Measurements from ENCODE around the gene CUEDC1. TPM values are rescaled to one million over a fixed set of nuclear protein-coding genes. Genes with fewer than 3 reads are reported as not detected.

The CUEDC1 gene
- total RNA-seq, 1 experiment from 2014 or later, result 27.5 TPM

DNA sequence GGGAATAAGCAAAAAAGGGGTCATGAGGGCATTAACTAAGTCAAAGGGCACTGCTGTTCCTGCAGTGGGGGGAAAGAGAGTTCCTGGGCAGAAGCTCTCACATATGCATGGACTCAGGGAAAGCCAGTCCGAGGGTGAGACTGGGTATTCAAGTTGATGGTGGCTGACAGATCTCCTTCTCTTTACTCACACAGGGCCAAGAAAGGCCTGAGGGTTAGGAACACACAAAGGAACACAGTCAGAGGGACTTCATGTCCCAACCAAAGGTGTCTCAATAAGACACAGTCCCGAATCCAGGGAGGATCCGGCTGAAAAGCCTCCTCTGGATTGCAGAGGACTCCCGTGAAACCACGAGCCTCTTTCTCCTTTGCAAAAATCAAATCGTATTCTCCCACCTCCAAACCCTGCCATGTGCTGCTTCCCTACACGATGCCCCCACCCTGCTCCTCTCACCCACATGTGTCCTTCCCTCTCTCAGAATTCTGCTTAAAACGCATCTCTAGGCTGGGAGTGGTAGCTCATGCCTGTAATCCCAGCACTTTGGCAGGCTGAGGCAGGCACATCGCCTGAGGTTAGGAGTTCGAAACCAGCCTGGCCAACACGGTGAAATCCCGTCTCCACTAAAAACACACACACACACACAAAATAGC lies 23.6 kb downstream of the CUEDC1 start:
- Mint-ChIP-seq H3K27me3 (ENCODE audit: insufficient read depth, unreplicated experiment) (no peaks in the 10 kb centered on the region), H3K9me3 (ENCODE audit: unreplicated experiment) (no peaks in the 10 kb centered on the region), H3K4me1 (ENCODE audit: low read depth, unreplicated experiment) (peaks cover 16% of the 10 kb centered on the region), H3K36me3 (ENCODE audit: insufficient read depth, unreplicated experiment) (no peaks in the 10 kb centered on the region), H3K27ac (ENCODE audit: unreplicated experiment) (no peak overlapping the region), H3K4me3 (ENCODE audit: unreplicated experiment) (no peak overlapping the region)
- Histone ChIP-seq H3K9me3 (no peaks in the 10 kb centered on the region), H3K4me1 (peaks cover 19% of the 10 kb centered on the region), H3K36me3 (ENCODE audit: control insufficient read depth, insufficient read depth, low read length) (no peaks in the 10 kb centered on the region), H3K27me3 (replicated peaks; ENCODE audit: control insufficient read depth, insufficient read depth, low read length) (no peaks in the 10 kb centered on the region), H3K4me3 (ENCODE audit: low read depth, low read length) (no peak overlapping the region)
- DNase-seq, result no peak
- intact Hi-C loops (cut with micrococcal nuclease; ENCODE audit: unreplicated experiment), result no loop called here
- TF ChIP-seq, protein P1, sequence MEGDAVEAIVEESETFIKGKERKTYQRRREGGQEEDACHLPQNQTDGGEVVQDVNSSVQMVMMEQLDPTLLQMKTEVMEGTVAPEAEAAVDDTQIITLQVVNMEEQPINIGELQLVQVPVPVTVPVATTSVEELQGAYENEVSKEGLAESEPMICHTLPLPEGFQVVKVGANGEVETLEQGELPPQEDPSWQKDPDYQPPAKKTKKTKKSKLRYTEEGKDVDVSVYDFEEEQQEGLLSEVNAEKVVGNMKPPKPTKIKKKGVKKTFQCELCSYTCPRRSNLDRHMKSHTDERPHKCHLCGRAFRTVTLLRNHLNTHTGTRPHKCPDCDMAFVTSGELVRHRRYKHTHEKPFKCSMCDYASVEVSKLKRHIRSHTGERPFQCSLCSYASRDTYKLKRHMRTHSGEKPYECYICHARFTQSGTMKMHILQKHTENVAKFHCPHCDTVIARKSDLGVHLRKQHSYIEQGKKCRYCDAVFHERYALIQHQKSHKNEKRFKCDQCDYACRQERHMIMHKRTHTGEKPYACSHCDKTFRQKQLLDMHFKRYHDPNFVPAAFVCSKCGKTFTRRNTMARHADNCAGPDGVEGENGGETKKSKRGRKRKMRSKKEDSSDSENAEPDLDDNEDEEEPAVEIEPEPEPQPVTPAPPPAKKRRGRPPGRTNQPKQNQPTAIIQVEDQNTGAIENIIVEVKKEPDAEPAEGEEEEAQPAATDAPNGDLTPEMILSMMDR (IDR thresholded peaks at IDR 0.05; ENCODE audit: insufficient read depth in 1 of 2, low read depth in 1 of 2, low read length in 1 of 2, severe bottlenecking in 1 of 2, unreplicated experiment in 1 of 2), result no peak
- CTCF ChIA-PET, result interaction anchor here (0.7 kb wide), 1 partner anchor 59 kb away, joined by 4 read pairs; no protein-coding TSS in a partner anchor
- no TSS peak for BruUV-seq (replicated peaks)
- POLR2A ChIA-PET, result no interaction called here

DNA sequence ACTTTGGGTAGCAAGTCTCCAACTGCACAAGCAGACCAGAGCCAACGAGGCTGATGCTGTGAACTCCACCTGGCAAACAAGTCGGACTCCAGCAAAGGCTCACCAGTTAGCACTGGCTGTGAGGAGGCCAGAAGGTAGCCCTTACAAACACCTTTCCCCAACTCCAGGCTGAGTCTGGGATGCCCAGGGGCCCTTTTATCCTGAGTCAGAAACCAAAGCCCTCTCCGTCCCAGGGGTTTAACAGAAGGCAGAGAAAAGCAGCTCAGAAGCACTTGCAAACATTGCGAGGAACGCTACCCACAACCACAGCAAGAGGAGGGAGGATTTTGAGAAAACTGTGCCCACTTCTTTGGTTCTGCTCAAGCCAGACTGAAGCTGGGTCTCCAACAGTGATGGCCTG lies 25.0 kb downstream of the CUEDC1 start:
- H3K4me1 ChIP-seq, result peaks cover 11% of the 10 kb centered on the region
- H3K27me3 ChIP-seq (replicated peaks; ENCODE audit: control insufficient read depth, insufficient read depth, low read length), result no peaks in the 10 kb centered on the region
- H3K9me3 Mint-ChIP-seq (ENCODE audit: unreplicated experiment), result no peaks in the 10 kb centered on the region
- H3K4me3 Mint-ChIP-seq (ENCODE audit: unreplicated experiment), result no peak overlapping the region
- H3K36me3 ChIP-seq (ENCODE audit: control insufficient read depth, insufficient read depth, low read length), result no peaks in the 10 kb centered on the region
- POLR2A ChIA-PET, result no interaction called here
- intact Hi-C loops (cut with micrococcal nuclease; ENCODE audit: unreplicated experiment), result no loop called here
- H3K9me3 ChIP-seq, result no peaks in the 10 kb centered on the region
- H3K4me1 Mint-ChIP-seq (ENCODE audit: low read depth, unreplicated experiment), result peaks cover 9% of the 10 kb centered on the region
- BruUV-seq (replicated peaks), result no TSS peak
- DNase-seq, result no peak
- CTCF ChIA-PET, result no interaction called here
- no peaks in the 10 kb centered on the region for H3K27me3 Mint-ChIP-seq (ENCODE audit: insufficient read depth, unreplicated experiment)
- H3K27ac Mint-ChIP-seq (ENCODE audit: unreplicated experiment), result no peak overlapping the region
- H3K4me3 ChIP-seq (ENCODE audit: low read depth, low read length), result no peak overlapping the region
- TF ChIP-seq, protein P1 (IDR thresholded peaks at IDR 0.05; ENCODE audit: insufficient read depth in 1 of 2, low read depth in 1 of 2, low read length in 1 of 2, severe bottlenecking in 1 of 2, unreplicated experiment in 1 of 2), result no peak
- H3K36me3 Mint-ChIP-seq (ENCODE audit: insufficient read depth, unreplicated experiment), result no peaks in the 10 kb centered on the region

DNA sequence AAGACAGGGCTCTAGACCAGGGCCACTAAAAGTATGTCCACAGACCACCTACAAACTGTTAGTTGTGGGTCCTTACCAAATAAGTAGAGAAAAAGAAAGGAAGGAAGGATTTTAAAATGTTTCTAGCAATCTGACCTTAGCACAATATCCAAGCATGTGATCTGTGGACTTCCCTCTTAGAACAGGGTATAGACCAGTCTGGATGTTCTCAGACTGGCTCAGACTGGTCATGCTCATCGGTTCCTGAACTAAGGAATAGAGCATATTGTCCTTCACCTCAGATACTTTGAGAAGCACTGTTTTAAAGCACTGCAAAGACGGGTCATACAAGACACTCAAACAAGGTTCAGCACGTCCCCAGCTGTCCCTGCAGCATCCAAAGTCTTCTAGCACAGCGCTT lies 25.8 kb downstream of the CUEDC1 start:
- intact Hi-C loops (cut with micrococcal nuclease; ENCODE audit: unreplicated experiment), result no loop called here
- H3K36me3 Mint-ChIP-seq (ENCODE audit: insufficient read depth, unreplicated experiment), result no peaks in the 10 kb centered on the region
- no TSS peak for BruUV-seq (replicated peaks)
- TF ChIP-seq, protein P1 (IDR thresholded peaks at IDR 0.05; ENCODE audit: insufficient read depth in 1 of 2, low read depth in 1 of 2, low read length in 1 of 2, severe bottlenecking in 1 of 2, unreplicated experiment in 1 of 2), result no peak
- H3K4me3 ChIP-seq (ENCODE audit: low read depth, low read length), result no peak overlapping the region
- no peaks in the 10 kb centered on the region for H3K27me3 ChIP-seq (replicated peaks; ENCODE audit: control insufficient read depth, insufficient read depth, low read length)
- H3K9me3 Mint-ChIP-seq (ENCODE audit: unreplicated experiment), result no peaks in the 10 kb centered on the region
- H3K36me3 ChIP-seq (ENCODE audit: control insufficient read depth, insufficient read depth, low read length), result no peaks in the 10 kb centered on the region
- H3K9me3 ChIP-seq, result no peaks in the 10 kb centered on the region
- ChIA-PET POLR2A (no interaction called here), CTCF (no interaction called here)
- peaks cover 9% of the 10 kb centered on the region for H3K4me1 Mint-ChIP-seq (ENCODE audit: low read depth, unreplicated experiment)
- peaks cover 5% of the 10 kb centered on the region for H3K4me1 ChIP-seq
- H3K4me3 Mint-ChIP-seq (ENCODE audit: unreplicated experiment), result no peak overlapping the region
- no peak for DNase-seq
- H3K27ac Mint-ChIP-seq (ENCODE audit: unreplicated experiment), result no peak overlapping the region
- no peaks in the 10 kb centered on the region for H3K27me3 Mint-ChIP-seq (ENCODE audit: insufficient read depth, unreplicated experiment)

All from Caco-2 (cell line).